ENCODE measurements around the gene ANKZF1.

ANKZF1 gene

DNA sequence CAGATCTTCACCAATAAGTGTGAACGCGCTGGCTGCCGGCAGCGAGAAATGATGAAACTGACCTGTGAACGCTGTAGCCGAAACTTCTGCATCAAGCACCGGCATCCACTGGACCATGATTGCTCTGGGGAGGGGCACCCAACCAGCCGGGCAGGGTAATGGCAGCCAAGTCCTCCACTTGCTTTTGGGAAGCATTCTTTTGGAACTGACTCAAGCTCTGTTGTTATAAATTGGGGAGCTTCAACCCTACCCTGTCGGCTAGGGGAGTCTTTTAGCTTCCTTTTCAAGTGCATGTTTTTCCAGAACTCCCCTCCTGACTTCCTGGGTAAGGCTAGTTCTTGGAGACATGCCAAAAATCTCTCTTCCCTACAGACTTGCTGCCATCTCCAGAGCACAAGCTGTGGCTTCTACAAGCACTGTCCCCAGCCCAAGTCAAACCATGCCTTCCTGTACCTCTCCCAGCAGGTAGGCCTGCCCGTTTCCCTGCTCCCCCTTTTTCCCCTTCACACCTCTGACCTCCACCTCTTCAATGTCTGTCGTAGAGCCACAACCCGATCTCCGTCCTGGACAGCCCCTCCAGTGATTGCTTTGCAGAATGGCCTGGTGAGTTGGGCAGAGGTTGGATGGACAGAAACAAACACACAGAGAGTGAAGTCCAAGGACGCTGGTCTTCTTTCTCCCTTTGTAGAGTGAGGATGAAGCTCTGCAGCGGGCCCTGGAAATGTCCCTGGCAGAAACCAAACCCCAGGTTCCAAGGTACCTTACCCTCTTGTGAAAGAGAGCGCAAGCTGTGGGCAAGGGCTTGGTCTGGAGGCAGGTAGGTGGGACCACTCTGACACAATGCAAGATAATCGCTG lies 21.5 kb upstream of the ANKZF1 start:
- DNase-seq (ENCODE audit: low read depth), result no peak

DNA sequence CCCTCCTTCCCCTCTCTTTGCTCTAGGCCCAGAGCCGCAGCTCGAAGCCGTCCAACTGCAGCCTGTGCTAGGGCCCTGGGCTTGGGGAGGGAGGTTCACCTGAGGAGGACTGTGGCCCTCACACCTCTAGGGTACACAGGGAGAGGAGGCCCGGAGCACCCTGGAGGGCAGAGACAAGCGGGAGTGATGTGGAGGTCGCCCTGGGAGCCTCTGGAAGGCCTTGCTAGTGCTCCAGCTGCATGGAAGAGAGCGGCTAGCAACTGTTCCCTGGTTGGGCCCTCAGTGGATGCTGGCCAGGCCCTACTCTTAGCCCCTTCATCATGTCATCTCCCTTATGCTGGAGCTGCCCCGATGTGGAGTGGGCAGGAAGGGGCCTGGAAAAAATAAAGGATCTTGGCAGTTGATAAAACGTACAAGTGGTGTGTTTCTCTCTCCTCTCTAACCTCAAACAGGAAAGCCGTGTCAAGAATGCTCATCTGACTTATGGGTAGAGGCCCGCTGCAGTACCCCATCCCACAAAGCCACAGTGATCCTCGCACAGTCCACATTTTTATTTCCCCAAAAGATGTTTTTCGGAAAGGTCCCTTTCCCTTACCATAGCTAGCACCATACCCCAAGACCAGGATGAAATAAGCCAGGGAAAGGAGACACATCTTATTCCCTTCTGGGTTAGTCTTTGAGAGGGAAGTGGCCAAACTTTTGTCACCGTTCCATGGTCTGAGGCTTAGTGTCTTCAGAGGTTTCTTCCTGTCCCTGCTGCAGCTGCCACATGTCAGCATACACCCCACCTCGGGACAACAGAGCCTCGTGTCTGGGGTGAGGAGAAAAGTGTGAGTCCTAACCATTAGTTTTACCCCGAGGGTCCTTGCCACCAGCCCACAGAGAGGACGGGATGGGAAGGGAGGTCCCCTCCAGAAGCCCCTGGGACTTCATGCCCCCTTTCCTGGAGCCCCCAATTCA lies 20.1 kb upstream of the ANKZF1 start:
- DNase-seq (ENCODE audit: low read depth), result no peak

DNA sequence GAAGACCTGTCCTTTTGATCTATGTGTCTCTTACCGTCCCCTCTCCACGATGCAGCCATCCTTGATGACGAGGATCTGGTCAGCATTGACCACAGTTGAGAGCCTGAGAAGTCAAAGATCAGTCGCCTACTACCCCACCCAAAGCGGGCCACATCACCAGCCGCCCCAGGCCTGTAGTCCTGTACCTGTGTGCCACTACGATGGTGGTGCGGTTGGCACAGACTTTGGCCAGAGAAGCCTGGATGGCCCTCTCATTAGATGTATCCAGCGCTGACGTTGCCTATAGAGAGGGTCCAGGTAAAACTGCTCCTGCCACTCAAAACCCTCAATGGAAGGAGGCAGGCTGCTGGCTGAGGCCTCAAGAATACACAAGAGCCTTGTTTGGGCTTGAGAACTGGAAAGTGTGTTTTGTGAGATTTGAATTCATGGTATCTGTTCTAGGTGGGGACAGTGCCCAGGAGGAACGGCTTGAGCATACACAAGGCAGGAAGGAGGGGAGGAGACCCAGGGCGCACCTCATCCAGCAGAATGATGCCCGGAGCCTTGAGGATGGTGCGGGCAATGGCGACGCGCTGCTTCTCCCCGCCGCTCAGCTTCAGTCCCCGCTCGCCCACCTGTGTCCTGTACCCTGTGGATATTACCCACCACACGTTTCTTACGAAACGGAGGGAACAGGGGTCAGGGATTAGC lies 19.3 kb upstream of the ANKZF1 start:
- DNase-seq (ENCODE audit: low read depth), result no peak

DNA sequence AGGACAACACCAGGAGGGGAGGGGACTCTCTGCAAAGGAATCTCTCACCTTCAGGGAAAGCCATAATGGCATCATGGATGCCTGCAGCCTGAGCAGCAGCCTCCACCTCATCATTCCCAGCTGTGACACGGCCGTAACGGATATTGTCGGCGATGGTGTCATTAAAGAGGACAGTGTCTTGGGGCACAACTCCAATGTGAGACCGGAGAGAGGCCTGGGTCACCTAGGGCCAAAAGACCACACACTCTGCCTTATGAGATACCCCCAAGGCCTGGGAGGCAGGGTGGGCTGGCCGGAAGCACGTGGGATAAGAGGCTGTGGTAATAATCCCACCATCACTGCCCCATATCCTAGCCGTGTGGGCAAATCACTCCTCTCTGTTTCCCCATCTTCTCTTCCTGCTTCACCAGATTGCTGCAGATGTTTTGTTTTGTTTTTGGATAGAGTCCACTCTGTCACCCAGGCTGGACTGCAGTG lies 18.7 kb upstream of the ANKZF1 start:
- DNase-seq (ENCODE audit: low read depth), result no peak

DNA sequence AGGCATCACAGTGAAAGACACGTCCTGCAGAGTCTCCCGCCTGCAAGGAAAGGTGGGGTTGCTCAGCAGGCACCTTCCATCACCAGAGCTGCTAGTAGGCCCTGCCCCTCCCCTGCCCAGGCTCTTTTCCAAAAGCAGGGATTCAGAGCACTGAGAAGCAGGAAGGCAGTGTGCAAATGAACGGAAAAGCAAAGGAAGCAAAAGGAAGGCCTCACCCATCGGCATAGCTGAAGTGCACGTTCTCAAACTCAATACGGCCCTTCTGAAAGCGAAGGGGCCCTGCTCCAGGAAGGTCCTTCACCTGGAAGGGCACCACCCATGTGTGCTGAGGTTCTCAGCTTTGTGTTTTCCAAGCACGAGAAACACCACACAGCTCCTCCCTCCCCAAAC lies 16.6 kb upstream of the ANKZF1 start:
- no peak for DNase-seq (ENCODE audit: low read depth)

DNA sequence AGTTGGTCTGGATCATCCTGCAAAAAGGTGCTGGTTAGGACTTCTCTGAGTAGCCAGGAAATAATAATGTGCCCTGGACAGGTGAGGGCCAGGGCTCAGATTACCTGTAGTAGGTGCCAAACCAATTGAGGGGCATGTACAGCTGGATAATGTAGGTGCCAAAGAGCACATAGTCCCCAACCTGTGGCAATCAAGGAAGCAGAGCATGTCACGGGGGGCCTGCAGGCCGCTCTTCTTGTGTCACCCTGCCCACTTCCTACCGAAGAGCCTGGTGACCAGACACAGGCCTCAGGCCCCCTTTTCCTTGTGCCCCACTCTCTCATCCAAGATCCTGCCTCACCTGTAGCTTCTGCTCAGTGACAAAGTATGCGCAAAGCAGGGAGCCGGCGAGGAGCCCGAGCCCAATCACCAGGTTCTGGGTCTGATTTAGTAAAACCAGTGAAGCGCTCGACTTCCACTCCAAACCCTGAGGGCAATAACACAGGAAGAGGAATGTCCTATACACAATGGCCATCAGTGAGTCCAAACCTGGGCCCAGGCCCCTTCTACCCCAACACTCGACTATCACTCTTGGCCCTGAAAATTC lies 16.0 kb upstream of the ANKZF1 start:
- no peak for DNase-seq (ENCODE audit: low read depth)

DNA sequence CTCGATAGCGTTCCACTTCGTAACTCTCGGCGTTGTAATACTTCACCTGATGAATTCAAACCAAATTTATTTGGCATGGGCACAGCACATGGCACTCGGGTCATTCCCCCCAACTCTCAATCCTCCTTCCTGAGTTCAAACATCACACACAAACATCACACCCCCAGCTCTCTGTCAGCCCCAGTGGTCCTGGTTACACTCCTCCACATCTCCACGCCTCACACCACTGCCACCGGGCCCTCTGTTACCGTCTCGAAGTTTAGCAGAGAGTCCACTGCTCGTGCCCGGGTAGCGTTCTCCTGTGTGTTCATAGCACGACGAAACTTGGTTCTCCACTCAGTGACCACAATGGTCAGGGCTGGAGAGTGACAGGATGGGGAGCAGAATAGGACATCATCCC lies 15.5 kb upstream of the ANKZF1 start:
- DNase-seq (ENCODE audit: low read depth), result no peak

DNA sequence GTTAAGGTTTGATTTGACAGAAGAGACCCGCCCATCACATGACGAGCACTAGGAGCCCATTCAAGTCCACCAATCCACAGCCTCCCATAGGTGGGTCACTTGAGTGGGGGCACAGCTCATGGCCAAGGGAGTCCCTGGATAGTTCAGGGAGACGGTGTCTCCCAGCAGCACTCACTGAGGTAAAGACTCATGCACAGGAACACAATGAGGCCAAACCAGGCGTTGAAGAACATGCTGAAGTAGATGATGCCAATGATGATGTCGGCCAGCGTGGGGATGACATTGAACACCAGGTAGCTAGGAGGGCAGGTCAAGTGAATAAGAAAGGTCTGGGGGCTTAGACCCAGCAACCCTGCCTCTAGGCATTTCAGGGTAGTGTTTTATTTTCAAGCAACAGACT lies 14.8 kb upstream of the ANKZF1 start:
- no peak for DNase-seq (ENCODE audit: low read depth)

DNA sequence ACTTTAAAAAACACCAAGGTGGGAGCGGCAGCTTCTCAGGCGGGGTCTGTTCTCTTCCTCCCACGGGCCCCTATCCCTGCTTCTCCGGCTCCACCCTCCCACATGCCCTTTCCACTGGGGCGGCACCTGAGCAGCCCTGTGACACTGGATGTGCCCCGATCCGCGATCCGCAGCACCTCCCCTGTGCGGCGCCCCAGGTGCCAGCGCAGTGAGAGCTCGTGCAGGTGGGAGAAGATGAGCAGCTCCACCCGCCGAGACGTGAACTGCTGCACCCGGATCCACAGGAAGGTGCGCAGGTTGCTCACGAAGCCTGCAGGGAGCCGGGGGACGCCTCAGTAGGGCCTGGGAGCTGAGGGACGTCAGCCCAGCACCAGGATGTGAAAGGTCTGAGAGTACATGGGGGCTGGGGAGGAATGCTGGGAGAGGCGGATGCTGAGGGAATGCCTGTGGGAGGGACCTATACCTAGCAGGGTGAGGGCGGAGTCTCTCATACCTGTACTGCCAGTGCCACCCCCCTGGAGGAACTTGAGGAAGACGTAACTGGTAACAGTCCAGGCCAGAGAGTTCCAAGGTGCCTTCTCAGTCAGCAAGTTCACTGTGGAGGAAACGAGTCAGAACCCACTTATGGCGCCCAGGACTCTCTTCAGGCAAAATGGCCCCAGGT lies 13.6 kb upstream of the ANKZF1 start:
- DNase-seq (ENCODE audit: low read depth), result no peak

DNA sequence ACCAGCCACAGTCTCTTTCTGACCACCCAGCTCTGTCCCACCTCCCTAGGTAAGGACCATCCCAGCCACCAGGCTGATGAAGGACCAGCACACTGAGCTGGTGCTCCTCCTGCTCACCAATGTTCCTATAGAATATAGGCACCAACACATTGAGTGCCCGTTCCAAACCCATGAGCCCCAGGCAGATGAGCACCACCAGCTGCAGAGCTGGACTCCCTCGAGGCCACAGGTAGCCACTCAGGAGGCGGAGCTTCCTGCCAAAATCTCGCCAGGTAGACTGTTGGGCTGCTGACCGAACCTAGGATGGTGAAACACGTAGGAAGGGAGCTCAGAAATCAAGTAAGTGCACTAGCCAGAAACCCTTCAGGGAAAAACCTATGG lies 13.1 kb upstream of the ANKZF1 start:
- no peak for DNase-seq (ENCODE audit: low read depth)

DNA sequence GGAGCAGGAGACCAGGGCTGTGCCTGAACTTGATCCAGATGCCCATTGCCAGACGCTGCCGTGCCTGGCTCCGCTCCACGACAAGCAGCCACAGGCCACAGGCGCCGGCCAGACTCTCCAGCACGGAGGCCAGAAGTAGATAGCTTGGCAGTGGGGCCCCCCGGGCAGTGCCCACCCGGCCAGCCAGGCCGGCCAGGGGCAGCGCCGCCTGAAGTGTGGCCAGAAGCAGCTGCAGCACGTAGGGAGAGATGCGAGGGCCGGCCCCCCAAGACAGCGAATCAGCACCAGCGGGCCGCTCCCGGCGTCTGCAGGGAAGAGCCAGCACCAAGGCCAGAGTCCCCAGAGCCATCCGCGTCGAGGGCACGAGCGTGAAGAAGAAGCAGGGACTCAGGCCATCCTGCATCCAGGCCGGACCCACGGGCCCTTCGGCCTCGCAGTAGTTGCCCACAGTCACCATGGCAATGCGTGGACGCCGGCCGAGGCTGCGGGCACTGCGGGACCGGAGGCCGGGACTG lies 11.3 kb upstream of the ANKZF1 start:
- peak; percentile 29 for DNase-seq (ENCODE audit: low read depth)

DNA sequence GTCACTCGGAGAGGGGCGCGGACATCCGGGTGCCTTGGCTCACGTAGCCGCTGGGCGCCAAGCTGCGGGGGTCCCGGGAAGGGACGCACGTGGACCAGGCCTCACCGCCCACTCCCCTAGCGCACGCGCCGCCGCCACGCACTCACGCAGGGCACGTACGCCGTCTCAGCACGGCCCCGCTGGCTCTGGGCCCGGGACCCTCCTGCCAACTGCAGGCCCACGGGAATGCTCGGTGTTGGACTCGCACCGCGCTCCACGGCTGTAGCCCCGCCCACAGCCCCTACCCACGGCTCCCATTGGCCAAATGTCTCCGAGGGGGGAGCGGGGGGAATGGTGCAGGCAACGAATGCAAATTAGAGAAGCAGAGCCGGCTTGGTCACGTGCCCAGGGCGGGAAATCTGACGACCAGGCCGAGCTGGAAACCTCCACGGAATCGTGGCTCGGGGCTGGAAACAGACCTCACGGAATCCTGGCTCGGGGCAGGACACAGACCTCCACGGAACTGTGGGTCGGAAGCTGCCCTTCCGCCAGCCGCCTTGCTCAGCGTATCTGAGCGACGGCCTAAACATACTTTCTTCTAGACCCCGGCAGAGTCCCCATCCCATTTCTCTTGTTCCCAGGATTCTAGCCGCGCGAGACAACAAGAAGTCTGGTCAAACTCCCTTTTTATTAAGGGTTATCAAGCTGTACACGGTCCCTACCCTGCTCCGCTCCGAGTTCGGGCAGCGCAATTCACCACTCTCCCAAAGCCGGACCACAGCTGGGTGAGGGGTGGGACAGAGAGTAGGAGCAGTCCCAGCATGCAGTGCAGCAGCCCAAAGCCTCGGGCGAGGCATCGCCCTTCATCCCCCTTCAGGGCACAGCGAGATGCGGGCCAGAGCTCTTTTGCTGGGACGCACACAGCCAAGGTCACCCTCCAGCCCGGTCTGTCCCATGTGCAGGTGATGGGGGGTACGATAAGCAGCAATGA lies 10.6 kb upstream of the ANKZF1 start, which contains the start of gene ABCB6:
TSS of gene ABCB6 (minus strand) at position 227 of the 970 bp plus-strand sequence. CDS start 285 bp downstream, outside the sequence.
- peak; percentile 55 for DNase-seq (ENCODE audit: low read depth)

DNA sequence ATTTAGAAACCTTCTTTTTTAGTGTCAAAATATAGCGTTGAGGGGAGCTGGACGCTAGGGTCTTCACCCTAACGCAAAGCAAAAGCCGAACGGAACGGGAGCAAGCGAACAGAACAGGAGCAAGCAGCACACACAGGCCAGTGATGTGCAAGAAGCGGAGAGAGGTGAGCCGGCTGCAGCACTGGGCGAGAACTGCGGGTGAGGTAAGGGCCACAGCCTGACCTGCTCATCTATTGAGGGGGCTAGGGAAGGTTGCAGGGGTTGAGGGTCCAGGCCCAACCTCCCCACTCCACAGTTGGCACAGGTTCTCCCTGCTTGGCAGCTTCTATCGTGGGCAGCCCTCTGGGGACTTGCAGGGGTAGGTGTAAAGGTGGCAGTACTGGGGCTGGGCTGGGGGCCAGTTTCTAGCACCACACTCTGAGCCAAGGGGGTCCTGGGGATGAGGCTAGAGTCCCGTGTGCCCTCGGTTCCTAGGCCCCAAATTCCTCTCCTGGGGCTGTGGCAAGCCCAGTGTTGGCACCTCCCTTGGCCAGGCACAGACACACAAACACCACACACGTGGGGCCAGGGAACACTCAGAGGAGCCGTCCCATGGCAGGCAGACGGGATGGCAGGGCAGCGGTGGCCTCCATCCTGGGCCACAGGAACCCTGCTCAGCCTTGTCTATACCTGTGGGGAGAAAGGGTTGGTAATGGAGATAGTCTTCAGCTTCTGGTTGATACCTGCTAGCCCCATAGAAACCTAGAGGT lies 9.6 kb upstream of the ANKZF1 start:
- DNase-seq (ENCODE audit: low read depth), result no peak

DNA sequence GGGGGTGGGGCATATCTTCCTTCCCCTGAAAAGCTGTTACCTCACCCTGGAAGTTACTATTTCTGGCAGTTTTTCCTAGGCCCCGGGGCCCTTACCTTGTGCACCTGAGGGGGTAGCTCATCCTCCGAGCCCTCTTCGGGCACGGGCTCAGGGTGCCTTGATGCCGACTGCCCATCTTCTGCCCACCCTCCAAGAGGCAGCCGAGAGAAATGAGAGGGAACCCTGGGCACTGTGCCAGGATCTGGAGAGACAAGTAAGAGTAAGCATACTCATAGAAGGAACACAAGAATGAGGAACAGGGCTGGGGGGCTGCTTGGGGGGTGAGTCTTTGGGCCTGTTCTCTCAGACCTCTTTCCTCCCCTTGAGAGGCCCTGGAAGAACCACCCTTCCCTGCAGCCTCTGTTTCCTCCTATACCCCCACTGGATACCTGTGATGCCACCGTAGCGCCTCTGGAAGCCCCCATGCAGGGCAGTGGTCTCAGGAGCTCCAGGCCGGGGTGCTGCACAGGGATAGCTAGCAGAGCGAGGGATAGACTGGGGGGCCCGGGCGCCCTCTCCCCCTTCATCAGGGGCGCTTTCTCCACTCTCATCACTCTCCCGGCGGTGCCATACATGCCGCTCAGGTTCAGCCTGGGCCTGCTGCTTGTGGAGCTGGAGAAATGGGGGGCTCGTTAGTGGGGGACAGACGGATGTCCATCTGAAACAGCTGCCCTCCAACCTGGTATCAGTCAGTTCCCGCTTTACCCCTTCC lies 8.8 kb upstream of the ANKZF1 start:
- DNase-seq (ENCODE audit: low read depth), result no peak

DNA sequence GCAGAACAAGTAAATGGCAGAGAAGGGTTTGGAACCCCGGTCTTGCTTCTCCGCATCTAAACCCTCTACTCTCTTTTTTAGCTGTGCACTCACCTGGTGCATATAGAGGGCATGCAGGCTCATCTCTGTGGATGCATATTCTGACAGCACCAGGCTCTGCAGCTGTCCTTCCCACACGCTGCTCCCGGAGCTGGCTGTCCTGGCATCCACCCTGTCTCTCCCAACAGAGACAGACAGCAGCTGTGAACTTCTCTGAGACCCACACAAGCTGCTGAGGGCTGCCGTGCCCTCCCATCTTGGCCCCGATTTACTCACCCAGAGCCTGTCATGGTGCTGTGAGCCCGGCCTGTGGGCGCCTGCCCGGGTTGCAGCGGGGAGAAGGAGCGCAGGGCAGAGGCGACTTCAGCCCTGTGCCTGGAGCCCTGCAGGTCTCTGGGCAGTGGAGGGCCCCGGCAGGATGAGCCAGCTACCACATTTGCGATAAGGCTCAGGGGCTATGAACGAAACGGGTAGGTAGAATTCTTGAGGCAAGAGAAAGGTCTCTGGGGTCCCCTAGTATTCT lies 7.6 kb upstream of the ANKZF1 start:
- DNase-seq (ENCODE audit: low read depth), result no peak

DNA sequence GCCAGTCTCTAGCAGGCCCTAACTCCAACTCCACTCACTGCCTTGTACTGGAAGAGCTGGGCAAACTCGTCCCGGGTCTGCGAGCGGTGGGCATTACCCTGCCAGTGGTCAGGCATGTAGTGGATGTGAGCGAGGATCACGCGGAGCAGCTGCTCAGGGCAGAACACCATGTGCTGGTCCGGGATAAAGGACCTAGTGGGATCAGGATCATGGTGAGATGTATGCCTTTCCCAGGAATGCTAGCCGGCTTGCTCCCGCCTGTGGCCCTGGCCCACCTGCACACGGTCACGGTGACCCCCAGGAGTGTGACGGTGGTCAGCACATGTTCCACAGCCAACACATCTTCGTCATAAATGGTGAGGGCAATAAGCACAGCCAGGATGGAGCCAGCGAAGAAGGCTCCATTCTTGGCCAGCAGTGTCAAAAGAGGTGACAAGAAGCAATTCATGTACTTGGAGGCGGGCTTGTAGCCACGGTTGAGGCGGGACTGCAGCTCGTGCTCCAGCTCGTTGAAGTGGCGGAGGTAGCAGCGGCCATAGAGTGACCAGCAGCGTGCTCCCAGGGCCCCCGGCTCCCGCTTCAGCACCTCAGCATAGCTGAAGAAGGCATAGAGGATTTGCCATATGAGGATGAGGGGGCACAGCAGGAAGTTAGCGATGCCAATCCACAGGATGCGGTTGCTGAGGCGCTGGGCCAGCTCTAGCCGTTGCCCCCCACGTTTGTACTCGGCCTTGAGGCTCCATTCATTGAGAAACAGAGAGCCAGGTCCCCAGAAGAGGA lies 5.6 kb upstream of the ANKZF1 start:
- DNase-seq (ENCODE audit: low read depth), result no peak

DNA sequence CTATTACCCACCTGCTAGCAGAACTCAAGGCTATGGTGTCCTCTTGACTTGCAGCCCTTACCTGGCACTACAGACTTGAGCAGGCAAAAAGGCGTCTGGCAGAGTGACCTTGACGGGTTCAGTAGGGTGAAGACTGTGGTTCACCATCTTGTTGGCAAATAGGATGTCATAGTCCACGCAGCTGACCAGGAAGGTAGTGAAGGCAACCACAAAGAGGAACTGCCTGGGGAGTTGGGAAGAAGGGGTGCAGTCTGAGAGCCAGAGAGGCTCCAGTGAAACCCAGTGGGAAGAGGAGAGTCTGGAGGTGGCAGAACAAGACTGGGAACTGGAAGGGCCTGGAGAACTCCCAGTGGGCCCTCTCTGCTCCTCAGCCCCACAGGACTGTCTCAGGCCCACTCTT lies 4.3 kb upstream of the ANKZF1 start:
- no peak for DNase-seq (ENCODE audit: low read depth)

All from HS-27A (cell line).